Neural crest cell (in vitro differentiated cells): ENCODE results near the gene RNF115. TPM values are rescaled to one million over a fixed set of nuclear protein-coding genes. Genes with fewer than 3 reads are reported as not detected.
"Not testable (repeated sequence)": the region's sequence is repeated elsewhere in the genome, so short reads cannot be mapped to it uniquely, and the experiment has no call there.

ENCODE experiments used
- DNase-seq: peaks from one replicate; pipeline ENCODE4 v3.0.0; 2021; ENCODE audit warnings: low read depth, mixed read lengths, low spot score
- H3K27ac Mint-ChIP-seq: one replicate; pipeline ENCODE4 v1.8.0; 2021; ENCODE audit warnings: mild to moderate bottlenecking, mixed read lengths; ENCODE audit not compliant: unreplicated experiment
- H3K27me3 Mint-ChIP-seq: 2 replicates; pipeline ENCODE4 v1.8.0; 2021; ENCODE audit warnings: low read depth, mild to moderate bottlenecking, mixed read lengths
- H3K36me3 Mint-ChIP-seq: 2 replicates; pipeline ENCODE4 v1.8.0; 2021; ENCODE audit warnings: low read depth, mild to moderate bottlenecking, mixed read lengths
- H3K4me1 Mint-ChIP-seq: 2 replicates; pipeline ENCODE4 v1.8.0; 2021; ENCODE audit warnings: mixed read lengths
- H3K4me3 Mint-ChIP-seq: one replicate; pipeline ENCODE4 v1.8.0; 2021; ENCODE audit warnings: mild to moderate bottlenecking, mixed read lengths
- H3K9me3 Mint-ChIP-seq: 2 replicates; pipeline ENCODE4 v1.8.0; 2021; ENCODE audit warnings: mixed read lengths
- total RNA-seq: library from RNA; stranded (reverse); gene quantifications from 2 replicates; pipeline ENCODE4 v1.2.1, GENCODE V29; 2021
- TF ChIP-seq, protein P1 (sequence below): fragments of 200-600 bp; sonication (generic); conservative IDR thresholded peaks from 2 replicates; pipeline ENCODE4 v1.5.0; 2021; ENCODE audit warnings: antibody characterized with exemption, mild to moderate bottlenecking

RNF115 gene
- total RNA-seq, 1 donor from 2014 or later = 12.5 TPM

DNA sequence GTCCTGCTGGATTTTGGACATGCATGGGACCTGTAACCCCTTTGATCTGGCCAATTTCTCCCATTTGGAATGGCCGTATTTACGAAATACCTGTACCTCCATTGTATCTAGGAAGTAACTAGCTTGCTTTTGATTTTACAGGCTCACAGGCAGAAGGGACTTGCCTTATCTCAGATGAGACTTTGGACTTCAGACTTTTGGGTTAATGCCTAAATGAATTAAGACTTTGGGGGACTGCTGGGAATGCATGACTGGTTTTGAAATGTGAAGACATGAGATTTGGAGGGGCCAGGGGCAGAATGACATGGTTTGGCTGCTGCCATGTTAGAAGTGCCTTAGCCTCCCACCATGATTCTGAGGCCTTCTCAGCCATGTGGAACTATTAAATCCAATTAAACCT, 61.9 kb downstream of the RNF115 start:
- not testable (repeated sequence) for H3K4me3 Mint-ChIP-seq, H3K27me3 Mint-ChIP-seq, DNase-seq, H3K4me1 Mint-ChIP-seq, H3K27ac Mint-ChIP-seq
- H3K36me3 Mint-ChIP-seq = peaks cover 50% of the 10 kb centered on the region
- peaks cover 13% of the 10 kb centered on the region for H3K9me3 Mint-ChIP-seq

DNA sequence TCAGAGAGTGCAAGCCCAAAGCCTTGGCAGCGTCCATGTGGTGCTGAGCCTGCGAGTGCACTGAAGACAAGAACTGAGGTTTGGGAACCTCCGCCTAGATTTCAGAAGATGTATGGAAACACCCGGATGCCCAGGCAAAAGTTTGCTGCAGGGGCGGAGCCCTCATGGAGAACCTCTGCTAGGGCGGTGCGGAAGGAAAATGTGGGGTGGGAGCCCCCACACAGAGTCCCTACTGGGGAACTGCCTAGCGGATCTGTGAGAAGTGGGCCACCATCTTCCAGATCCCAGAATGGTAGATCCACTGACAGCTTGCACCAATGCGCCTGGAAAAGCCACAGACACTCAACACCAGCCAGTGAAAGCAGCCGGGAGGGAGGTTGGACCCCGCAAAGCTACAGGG, 62.4 kb downstream of the RNF115 start:
- not testable (repeated sequence) for DNase-seq, H3K4me1 Mint-ChIP-seq, H3K27me3 Mint-ChIP-seq, H3K27ac Mint-ChIP-seq, H3K4me3 Mint-ChIP-seq
- H3K9me3 Mint-ChIP-seq = peaks cover 13% of the 10 kb centered on the region
- H3K36me3 Mint-ChIP-seq = peaks cover 50% of the 10 kb centered on the region

DNA sequence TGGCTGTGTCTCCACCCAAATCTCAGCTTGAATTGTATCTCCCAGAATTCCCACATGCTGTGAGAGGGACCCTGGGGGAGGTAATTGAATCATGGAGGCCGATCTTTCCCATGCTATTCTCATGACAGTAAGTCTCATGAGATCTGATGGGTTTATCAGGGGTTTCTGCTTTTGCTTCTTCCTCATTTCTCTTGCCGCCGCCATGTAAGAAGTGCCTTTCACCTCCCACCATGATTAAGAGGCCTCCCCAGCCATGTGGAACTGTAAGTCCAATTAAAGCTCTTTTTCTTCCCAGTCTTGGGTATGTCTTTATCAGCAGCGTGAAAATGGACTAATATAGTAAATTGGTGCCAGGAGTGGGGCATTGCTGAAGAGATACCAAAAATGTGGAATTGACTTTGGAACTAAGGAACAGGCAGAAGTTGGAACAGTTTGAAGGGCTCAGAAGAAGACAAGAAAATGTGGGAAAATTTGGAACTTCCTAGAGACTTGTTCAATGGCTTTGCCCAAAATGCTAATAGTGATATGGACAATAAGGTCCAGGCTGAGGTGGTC, 63.4 kb downstream of the RNF115 start:
- H3K27me3 Mint-ChIP-seq, H3K4me3 Mint-ChIP-seq, H3K27ac Mint-ChIP-seq, DNase-seq, H3K4me1 Mint-ChIP-seq: not testable (repeated sequence)
- Mint-ChIP-seq H3K36me3 (peaks cover 48% of the 10 kb centered on the region), H3K9me3 (peaks cover 11% of the 10 kb centered on the region)

DNA sequence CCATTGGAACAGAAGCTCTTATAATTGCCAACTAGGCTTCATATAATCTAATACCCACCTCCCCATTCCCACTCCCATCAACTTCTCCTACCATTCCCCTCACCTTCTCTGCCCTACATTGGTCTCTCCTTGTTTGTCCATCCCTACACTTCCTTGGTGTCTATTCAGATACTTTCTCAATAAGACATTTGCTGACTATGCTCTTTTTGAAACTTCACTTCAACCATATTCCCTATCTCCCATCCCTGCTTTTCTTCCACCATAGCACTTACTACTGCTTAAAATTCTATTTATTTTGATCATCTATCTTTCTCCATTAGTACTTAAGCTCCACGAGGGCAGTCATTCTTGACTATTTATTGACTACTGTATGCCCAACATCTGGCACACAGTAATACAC, 64.2 kb downstream of the RNF115 start:
- Mint-ChIP-seq H3K4me3 (no peak overlapping the region), H3K27ac (no peak overlapping the region), H3K4me1 (no peaks in the 10 kb centered on the region), H3K9me3 (peaks cover 11% of the 10 kb centered on the region), H3K27me3 (no peaks in the 10 kb centered on the region), H3K36me3 (peaks cover 44% of the 10 kb centered on the region)
- no peak for DNase-seq
- TF ChIP-seq, protein P1, sequence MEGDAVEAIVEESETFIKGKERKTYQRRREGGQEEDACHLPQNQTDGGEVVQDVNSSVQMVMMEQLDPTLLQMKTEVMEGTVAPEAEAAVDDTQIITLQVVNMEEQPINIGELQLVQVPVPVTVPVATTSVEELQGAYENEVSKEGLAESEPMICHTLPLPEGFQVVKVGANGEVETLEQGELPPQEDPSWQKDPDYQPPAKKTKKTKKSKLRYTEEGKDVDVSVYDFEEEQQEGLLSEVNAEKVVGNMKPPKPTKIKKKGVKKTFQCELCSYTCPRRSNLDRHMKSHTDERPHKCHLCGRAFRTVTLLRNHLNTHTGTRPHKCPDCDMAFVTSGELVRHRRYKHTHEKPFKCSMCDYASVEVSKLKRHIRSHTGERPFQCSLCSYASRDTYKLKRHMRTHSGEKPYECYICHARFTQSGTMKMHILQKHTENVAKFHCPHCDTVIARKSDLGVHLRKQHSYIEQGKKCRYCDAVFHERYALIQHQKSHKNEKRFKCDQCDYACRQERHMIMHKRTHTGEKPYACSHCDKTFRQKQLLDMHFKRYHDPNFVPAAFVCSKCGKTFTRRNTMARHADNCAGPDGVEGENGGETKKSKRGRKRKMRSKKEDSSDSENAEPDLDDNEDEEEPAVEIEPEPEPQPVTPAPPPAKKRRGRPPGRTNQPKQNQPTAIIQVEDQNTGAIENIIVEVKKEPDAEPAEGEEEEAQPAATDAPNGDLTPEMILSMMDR = no peak

DNA sequence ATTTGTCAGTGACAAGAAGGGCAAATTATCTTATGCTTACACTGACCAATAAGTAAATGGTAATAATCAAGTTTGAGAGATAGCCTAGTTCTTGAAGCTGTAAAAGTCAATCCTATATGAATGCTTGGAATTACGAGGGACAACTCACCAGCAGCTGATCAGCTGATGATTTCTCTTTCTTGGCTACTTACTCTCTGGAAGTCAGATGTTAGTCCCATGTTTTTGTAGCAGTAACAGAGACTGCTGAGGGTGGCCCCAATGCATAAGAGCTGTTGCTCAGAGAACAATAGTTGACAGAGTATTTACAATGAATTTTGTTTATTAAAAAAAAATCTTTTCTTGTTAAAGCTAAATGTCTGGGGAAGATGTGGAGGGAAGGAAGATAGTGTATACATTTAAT, 65.3 kb downstream of the RNF115 start:
- Mint-ChIP-seq H3K27ac (no peak overlapping the region), H3K27me3 (no peaks in the 10 kb centered on the region), H3K36me3 (peaks cover 40% of the 10 kb centered on the region), H3K4me3 (no peak overlapping the region), H3K9me3 (peaks cover 11% of the 10 kb centered on the region), H3K4me1 (no peaks in the 10 kb centered on the region)
- TF ChIP-seq, protein P1 = no peak
- no peak for DNase-seq

DNA sequence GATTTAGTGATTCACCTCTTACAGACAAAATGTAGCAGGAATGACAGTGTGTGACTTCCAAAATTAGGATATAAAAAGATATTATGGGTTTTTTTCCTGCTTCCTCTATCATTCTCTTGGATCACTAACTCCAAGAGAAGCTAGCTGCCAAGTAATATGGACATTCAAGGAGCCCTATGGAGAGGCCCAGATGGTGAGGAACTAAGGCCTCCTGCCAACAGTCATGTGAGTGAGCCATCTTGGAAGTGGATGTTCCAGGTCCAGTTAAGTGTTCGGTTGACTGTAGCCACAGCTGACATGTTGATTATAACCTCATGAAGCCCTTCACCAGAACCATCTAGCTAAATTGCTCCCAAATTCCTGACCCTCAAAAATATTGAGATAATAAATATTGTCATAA, 65.8 kb downstream of the RNF115 start:
- Mint-ChIP-seq H3K4me1 (no peaks in the 10 kb centered on the region), H3K4me3 (no peak overlapping the region), H3K27ac (no peak overlapping the region), H3K9me3 (peaks cover 11% of the 10 kb centered on the region), H3K36me3 (peaks cover 40% of the 10 kb centered on the region), H3K27me3 (no peaks in the 10 kb centered on the region)
- no peak for DNase-seq
- TF ChIP-seq, protein P1 = no peak

DNA sequence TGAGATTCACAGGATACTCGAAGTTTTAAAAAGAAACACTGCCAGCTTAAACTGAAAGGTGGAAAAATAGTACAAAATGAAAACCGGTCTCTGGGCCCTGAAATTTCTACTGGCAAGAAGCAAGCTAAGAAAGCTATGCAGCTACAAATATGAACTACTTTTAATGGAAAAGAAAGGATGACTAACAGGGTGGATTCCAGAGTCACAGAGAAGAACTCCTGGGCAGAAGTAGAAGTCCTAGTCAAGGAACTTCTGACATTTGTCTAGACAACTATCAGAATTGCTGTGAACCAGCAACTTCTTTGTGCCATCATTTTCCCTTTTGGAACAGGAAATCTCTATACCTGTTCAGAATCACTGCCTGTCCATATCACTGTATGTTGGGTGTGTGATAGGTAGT, 66.5 kb downstream of the RNF115 start:
- Mint-ChIP-seq H3K4me3 (no peak overlapping the region), H3K27me3 (no peaks in the 10 kb centered on the region), H3K36me3 (peaks cover 36% of the 10 kb centered on the region), H3K4me1 (no peaks in the 10 kb centered on the region), H3K9me3 (peaks cover 9% of the 10 kb centered on the region), H3K27ac (no peak overlapping the region)
- TF ChIP-seq, protein P1 = no peak
- DNase-seq = no peak
